Kidney epithelial cell (primary cell): ENCODE data around the gene ABCA4. TPM values are rescaled to one million over a fixed set of nuclear protein-coding genes. Genes with fewer than 3 reads are reported as not detected.
"Not testable (repeated sequence)": the region's sequence is repeated elsewhere in the genome, so short reads cannot be mapped to it uniquely, and the experiment has no call there.

Experiments used
- DNase-seq: peaks from one replicate; pipeline ENCODE4 v3.0.0-alpha.2; 2010; ENCODE audit warnings: low read depth
- H3K27me3 ChIP-seq: 2 replicates; pipeline ENCODE4 v1.6.0; 2011; ENCODE audit warnings: low read length; ENCODE audit not compliant: control insufficient read depth, insufficient read depth
- H3K36me3 ChIP-seq: 2 replicates; pipeline ENCODE4 v1.5.1; 2011; ENCODE audit warnings: low read length; ENCODE audit not compliant: control insufficient read depth, insufficient read depth
- H3K4me3 ChIP-seq: 2 replicates; pipeline ENCODE4 v1.5.1; 2011; ENCODE audit warnings: low read depth, mild to moderate bottlenecking, control low read depth, low read length
- total RNA-seq: library from RNA; depleted of rRNA; stranded (reverse); fragments of >200 nt; gene quantifications from 2 replicates; pipeline ENCODE4 v1.2.3, GENCODE V29; 2015
- TF ChIP-seq, protein P1 (sequence below): IDR thresholded peaks from 2 replicates; pipeline ENCODE4 v1.5.1; 2011; ENCODE audit warnings: mild to moderate bottlenecking, moderate library complexity, low read length, control low read depth, inconsistent platforms; ENCODE audit not compliant: insufficient read depth, poor library complexity, severe bottlenecking

The ABCA4 gene
- total RNA-seq, 1 donor from 2014 or later, result not detected

DNA sequence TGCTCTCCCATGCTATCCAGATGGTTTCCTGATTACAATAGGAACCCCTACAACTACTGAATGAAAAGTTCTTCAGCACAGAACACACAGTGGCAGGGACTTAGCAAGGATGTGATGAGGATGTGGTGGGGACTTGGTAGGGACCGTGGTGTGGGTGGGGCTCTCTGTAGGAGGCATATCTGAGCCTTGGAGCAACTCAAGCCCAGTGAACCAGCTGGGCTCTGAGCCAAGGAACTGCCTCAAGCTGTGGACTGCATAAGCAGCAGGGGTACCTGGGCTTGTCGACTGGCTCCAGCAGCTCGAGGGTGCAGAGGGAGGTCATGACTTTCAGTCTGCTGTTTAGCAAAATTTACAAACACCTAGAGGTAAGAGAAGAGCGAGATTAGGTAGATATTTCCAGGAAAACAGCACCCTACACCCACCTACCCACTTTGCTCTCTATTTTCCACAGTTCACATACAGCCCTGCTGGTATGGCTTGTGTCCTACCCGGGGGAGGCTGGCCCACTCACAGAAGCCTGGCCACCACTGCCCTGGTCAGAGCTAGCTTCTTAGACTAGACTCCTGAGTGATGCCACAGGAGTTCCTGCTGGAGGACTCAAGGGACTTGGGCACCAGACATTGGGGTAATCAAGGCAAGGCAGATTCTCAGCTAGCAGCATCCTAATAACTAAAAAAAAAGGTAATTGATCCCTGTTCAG is 125.0 kb downstream of the ABCA4 start:
- DNase-seq, result no peak
- TF ChIP-seq, protein P1, sequence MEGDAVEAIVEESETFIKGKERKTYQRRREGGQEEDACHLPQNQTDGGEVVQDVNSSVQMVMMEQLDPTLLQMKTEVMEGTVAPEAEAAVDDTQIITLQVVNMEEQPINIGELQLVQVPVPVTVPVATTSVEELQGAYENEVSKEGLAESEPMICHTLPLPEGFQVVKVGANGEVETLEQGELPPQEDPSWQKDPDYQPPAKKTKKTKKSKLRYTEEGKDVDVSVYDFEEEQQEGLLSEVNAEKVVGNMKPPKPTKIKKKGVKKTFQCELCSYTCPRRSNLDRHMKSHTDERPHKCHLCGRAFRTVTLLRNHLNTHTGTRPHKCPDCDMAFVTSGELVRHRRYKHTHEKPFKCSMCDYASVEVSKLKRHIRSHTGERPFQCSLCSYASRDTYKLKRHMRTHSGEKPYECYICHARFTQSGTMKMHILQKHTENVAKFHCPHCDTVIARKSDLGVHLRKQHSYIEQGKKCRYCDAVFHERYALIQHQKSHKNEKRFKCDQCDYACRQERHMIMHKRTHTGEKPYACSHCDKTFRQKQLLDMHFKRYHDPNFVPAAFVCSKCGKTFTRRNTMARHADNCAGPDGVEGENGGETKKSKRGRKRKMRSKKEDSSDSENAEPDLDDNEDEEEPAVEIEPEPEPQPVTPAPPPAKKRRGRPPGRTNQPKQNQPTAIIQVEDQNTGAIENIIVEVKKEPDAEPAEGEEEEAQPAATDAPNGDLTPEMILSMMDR, result no peak
- no peak overlapping the region for H3K4me3 ChIP-seq

DNA sequence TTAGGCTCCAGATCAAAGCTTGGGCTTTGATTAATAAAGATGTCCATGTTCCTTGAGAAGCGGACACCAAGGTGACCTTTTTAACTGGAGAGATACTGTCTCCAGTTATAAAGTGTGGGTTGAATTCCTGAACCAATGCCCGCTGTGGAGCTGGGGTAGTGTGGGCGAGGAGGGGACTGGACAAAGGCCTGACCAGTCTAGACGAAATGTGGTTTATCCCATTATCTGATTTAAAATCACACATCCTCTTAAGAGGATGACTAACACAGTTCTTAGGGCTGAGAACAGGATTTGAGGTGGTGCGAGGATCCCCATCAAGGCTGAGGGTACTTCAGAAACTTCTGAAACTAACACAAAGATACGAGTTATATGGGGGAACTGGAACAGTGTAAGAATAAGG is 127.2 kb downstream of the ABCA4 start:
- Histone ChIP-seq H3K4me3 (no peak overlapping the region), H3K36me3 (no peaks in the 10 kb centered on the region), H3K27me3 (no peaks in the 10 kb centered on the region)
- no peak for DNase-seq
- TF ChIP-seq, protein P1, result no peak

More for the DNA sequence above, 125.0 kb downstream of the ABCA4 start:
- Histone ChIP-seq H3K27me3 (no peaks in the 10 kb centered on the region), H3K36me3 (no peaks in the 10 kb centered on the region)

DNA sequence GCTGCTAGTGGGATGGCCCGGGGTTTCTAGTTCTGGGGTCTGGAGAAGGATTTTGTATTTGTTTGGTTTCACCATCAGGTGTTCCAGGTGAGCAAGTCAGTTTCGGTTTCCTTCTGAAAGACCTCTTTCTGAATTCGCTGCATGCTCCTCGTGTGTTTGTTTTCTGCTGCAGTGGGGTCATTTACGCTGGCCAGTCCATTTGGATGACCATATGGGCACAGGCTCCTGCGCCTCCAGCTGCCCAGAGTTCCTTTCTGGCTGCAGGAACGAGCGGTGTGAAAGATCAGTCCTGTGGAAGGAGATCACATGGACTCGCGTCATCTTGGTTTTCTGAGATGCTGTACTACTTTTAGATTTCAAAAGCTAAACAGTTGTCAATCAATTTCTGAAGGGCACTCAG is 128.0 kb downstream of the ABCA4 start:
- TF ChIP-seq, protein P1, result no peak
- Histone ChIP-seq H3K4me3 (no peak overlapping the region), H3K27me3 (no peaks in the 10 kb centered on the region), H3K36me3 (no peaks in the 10 kb centered on the region)
- no peak for DNase-seq

DNA sequence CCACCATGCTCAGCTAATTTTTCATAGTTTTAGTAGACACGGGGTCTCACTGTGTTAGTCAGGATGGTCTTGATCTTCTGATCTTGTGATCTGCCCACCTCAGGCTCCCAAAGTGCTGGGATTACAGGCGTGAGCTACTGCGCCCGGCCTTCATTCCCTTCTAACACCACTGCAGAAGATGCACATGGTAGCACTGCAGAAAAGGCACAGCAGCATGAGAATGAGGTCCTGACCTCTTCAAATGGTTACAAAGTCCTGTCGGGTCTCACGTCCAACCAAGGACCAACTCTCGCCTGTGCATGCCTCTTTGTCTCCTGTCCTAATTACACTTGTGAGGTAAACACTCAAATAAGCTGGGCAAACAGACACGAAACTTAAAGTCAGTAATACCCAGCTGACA is 128.8 kb downstream of the ABCA4 start:
- TF ChIP-seq, protein P1, result no peak
- no peak for DNase-seq
- no peaks in the 10 kb centered on the region for H3K27me3 ChIP-seq
- no peaks in the 10 kb centered on the region for H3K36me3 ChIP-seq
- no peak overlapping the region for H3K4me3 ChIP-seq

DNA sequence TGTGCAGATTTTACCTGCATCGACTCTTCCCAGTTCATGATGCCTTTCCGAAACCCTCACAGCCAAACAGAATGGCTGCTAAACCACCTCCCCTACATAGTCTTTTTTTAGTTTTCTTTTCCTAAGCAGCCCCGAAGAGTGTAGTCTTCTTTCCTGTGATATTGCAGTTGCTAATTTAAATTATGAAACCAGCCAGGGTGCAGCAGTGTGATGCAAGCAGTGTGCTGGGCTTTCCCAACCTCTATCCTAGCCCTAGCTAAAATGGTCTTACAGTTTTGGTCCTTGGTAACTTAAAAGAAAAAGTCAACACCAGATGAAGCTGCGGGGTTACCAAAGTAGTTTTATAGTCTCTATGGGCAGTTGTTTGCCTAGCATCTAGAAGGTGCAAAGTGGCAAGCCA is 129.7 kb downstream of the ABCA4 start:
- TF ChIP-seq, protein P1, result no peak
- no peaks in the 10 kb centered on the region for H3K27me3 ChIP-seq
- H3K36me3 ChIP-seq, result no peaks in the 10 kb centered on the region
- DNase-seq, result no peak
- no peak overlapping the region for H3K4me3 ChIP-seq

DNA sequence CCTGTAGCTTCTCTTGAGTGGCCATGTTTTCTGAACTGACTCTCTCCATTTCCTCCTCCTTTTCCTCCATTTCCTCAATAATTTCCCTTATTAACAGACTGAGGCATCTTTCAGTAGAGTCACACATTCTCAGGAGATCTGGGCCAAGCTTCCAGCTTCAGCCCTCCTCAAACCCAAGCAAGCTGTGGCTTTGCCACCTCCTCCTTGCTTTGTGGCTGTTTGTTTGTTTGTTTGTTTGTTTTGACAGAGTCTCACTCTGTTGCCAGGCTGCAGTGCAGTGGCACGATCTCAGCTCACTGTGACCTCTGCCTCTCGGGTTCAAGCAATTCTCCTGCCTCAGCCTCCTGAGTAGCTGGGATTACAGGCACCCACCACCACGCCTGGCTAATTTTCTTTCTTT is 130.5 kb downstream of the ABCA4 start:
- not testable (repeated sequence) for H3K27me3 ChIP-seq, DNase-seq, H3K36me3 ChIP-seq, H3K4me3 ChIP-seq
